Measurements from ENCODE around the gene VKORC1L1.
"Not testable (repeated sequence)": the region's sequence is repeated elsewhere in the genome, so short reads cannot be mapped to it uniquely, and the experiment has no call there.

VKORC1L1 gene

DNA sequence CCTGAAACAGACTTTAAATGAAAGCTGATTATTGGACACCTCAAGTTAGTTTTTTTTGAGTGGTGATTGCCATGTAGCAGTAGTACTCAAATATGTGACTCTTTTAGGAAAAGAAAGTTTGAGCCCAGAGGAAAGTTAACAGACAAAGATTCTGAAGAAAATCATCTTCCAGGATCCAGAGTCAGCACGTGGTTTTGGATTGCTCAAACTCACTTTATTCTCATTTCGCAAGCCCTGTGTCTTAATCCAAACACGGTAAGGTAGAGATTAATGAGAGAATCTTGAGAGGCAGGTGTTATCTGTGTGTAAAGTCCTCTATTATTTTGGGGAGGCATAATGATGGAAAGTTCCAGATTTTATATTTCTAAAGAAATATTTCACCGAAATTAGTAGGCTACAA, 2.8 kb downstream of the VKORC1L1 start:
- not testable (repeated sequence) for H3K79me2 ChIP-seq (ENCODE audit: control insufficient read depth, insufficient read depth, low read length); H4K8ac ChIP-seq (ENCODE audit: low read depth, low read length); H2BK5ac ChIP-seq (ENCODE audit: low read length); H2BK15ac ChIP-seq (replicated peaks; ENCODE audit: low read depth); H3K4ac ChIP-seq (ENCODE audit: low read depth, low read length); H3K27ac ChIP-seq (ENCODE audit: low read depth, low read length); H3K4me1 ChIP-seq (ENCODE audit: control insufficient read depth, low read depth, low read length); H3K18ac ChIP-seq (ENCODE audit: low read length); H4K5ac ChIP-seq (ENCODE audit: low read length); H3K4me3 ChIP-seq (ENCODE audit: low read length); H3K4me2 ChIP-seq (ENCODE audit: low read length); H3K9ac ChIP-seq (ENCODE audit: low read length); H2AK5ac ChIP-seq (ENCODE audit: low read length); H2BK120ac ChIP-seq (ENCODE audit: low read depth, low read length); H3K56ac ChIP-seq (ENCODE audit: low read length); H3K27me3 ChIP-seq (ENCODE audit: insufficient read depth, low read length, poor library complexity); DNase-seq; H3K23ac ChIP-seq (ENCODE audit: low read length); H3K36me3 ChIP-seq (ENCODE audit: control insufficient read depth, insufficient read depth, low read length); H3K79me1 ChIP-seq (ENCODE audit: low read length)
- no CpG with 5 or more reads among the region's 4 CpGs for WGBS (ENCODE audit: extremely low coverage, insufficient coverage, low lambda C conversion rate)

DNA sequence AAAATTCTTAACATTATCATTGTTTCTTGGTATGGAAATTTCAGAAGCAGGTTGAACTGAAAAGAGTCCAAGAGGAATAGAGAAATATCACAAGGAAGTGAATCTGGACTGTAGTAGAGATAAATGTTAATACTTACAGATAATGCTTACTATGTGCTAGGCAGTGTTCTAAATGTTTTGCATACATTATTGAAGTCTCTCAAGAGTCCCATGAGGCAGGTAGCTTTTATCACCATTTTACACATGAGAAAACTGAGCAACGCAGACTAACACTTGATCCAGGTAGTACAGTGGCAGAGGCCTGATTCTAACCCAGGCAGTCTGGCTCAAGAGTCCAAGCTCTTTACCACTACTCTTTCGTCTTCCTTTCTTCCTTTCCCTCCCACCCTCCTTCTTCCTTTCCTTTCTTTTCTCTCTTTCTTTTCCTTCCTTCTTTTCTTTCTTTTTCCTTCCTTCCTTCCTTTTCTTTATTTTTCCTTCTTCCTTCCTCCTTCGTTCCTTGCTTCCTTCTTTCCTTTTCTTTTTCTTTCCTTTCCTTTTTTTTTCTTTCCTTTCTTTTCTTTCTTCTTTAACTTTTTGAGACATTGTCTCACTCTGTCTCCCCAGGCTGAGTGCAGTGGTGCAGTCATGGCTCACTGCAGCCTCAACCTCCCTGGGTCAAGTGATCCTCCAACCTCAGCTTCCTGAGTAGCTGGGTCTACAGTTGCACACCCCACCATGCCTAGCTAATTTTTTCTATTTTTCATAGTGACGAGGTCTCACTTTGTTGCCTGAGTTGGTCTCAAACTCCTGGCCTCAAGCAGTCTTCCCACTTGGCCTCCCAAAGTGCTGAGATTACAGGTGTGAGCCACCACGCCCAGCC, 6.6 kb downstream of the VKORC1L1 start:
- H3K4ac ChIP-seq (ENCODE audit: low read depth, low read length); H3K9ac ChIP-seq (ENCODE audit: low read length); H4K8ac ChIP-seq (ENCODE audit: low read depth, low read length); H2BK15ac ChIP-seq (replicated peaks; ENCODE audit: low read depth); H3K36me3 ChIP-seq (ENCODE audit: control insufficient read depth, insufficient read depth, low read length); H3K79me2 ChIP-seq (ENCODE audit: control insufficient read depth, insufficient read depth, low read length); H3K23ac ChIP-seq (ENCODE audit: low read length); H3K18ac ChIP-seq (ENCODE audit: low read length); DNase-seq; H2BK120ac ChIP-seq (ENCODE audit: low read depth, low read length); H3K27me3 ChIP-seq (ENCODE audit: insufficient read depth, low read length, poor library complexity); H3K79me1 ChIP-seq (ENCODE audit: low read length); H3K4me3 ChIP-seq (ENCODE audit: low read length); H2AK5ac ChIP-seq (ENCODE audit: low read length); H3K4me1 ChIP-seq (ENCODE audit: control insufficient read depth, low read depth, low read length); H4K5ac ChIP-seq (ENCODE audit: low read length); H2BK5ac ChIP-seq (ENCODE audit: low read length); H3K27ac ChIP-seq (ENCODE audit: low read depth, low read length); H3K56ac ChIP-seq (ENCODE audit: low read length); H3K4me2 ChIP-seq (ENCODE audit: low read length): not testable (repeated sequence)
- WGBS (ENCODE audit: extremely low coverage, insufficient coverage, low lambda C conversion rate) = no CpG with 5 or more reads among the region's 5 CpGs

DNA sequence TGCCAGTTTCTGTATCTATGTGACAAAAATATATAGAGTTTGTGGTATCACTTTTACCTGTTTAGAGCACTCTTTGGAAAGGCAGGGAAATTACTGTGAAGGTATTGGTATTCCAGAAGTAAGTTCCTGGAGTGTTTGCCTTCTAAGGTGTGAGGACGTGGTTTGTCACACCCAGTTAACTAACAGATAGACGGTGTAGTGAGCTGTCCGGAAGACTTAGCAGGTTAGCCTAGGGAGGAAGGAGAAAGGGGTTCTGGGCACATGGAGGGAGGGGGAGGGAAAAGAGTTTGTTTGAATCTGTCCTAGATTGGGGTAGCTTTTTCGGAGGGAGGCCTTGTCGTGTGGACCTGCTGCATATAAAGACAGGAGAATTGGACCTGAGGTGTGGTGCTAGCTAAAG, 7.4 kb downstream of the VKORC1L1 start:
- H3K9ac ChIP-seq (ENCODE audit: low read length); H3K56ac ChIP-seq (ENCODE audit: low read length); H2BK120ac ChIP-seq (ENCODE audit: low read depth, low read length); H3K27me3 ChIP-seq (ENCODE audit: insufficient read depth, low read length, poor library complexity); H3K79me1 ChIP-seq (ENCODE audit: low read length); H2AK5ac ChIP-seq (ENCODE audit: low read length); H3K4me2 ChIP-seq (ENCODE audit: low read length); H4K5ac ChIP-seq (ENCODE audit: low read length); H3K27ac ChIP-seq (ENCODE audit: low read depth, low read length); H3K18ac ChIP-seq (ENCODE audit: low read length); H3K4me1 ChIP-seq (ENCODE audit: control insufficient read depth, low read depth, low read length); H2BK15ac ChIP-seq (replicated peaks; ENCODE audit: low read depth); H3K36me3 ChIP-seq (ENCODE audit: control insufficient read depth, insufficient read depth, low read length); H3K79me2 ChIP-seq (ENCODE audit: control insufficient read depth, insufficient read depth, low read length); H3K4ac ChIP-seq (ENCODE audit: low read depth, low read length); H2BK5ac ChIP-seq (ENCODE audit: low read length); H4K8ac ChIP-seq (ENCODE audit: low read depth, low read length); H3K23ac ChIP-seq (ENCODE audit: low read length); H3K4me3 ChIP-seq (ENCODE audit: low read length): not testable (repeated sequence)
- no CpG with 5 or more reads among the region's 5 CpGs for WGBS (ENCODE audit: extremely low coverage, insufficient coverage, low lambda C conversion rate)
- peak; percentile 14 for DNase-seq

DNA sequence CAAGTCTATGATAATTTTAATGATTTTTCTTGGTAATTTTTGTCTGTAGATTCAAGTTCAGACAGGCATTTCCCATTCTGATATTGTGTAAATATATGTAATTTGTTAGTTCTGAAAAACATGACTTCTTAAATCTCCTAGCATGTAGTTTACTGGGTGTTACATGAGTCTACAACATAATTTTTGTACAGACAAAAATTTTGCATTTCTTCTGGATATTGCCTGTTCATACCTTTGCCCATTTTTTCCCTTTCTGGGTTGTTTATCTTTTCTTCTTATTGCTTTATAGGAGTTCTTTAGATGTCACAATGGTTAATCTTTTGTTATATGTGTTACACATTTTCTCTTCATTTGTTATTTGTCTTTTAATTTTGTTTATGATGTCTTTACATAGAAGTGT, 12.1 kb downstream of the VKORC1L1 start:
- not testable (repeated sequence) for H3K4me2 ChIP-seq (ENCODE audit: low read length); H3K79me2 ChIP-seq (ENCODE audit: control insufficient read depth, insufficient read depth, low read length); DNase-seq; H2BK15ac ChIP-seq (replicated peaks; ENCODE audit: low read depth); H2BK5ac ChIP-seq (ENCODE audit: low read length); H3K23ac ChIP-seq (ENCODE audit: low read length); H4K5ac ChIP-seq (ENCODE audit: low read length); H3K4me3 ChIP-seq (ENCODE audit: low read length); H3K4ac ChIP-seq (ENCODE audit: low read depth, low read length); H3K27ac ChIP-seq (ENCODE audit: low read depth, low read length); H3K79me1 ChIP-seq (ENCODE audit: low read length); H3K56ac ChIP-seq (ENCODE audit: low read length); H3K9ac ChIP-seq (ENCODE audit: low read length); H4K8ac ChIP-seq (ENCODE audit: low read depth, low read length); H3K18ac ChIP-seq (ENCODE audit: low read length); H3K36me3 ChIP-seq (ENCODE audit: control insufficient read depth, insufficient read depth, low read length); H2AK5ac ChIP-seq (ENCODE audit: low read length); H3K27me3 ChIP-seq (ENCODE audit: insufficient read depth, low read length, poor library complexity); H2BK120ac ChIP-seq (ENCODE audit: low read depth, low read length); H3K4me1 ChIP-seq (ENCODE audit: control insufficient read depth, low read depth, low read length)

DNA sequence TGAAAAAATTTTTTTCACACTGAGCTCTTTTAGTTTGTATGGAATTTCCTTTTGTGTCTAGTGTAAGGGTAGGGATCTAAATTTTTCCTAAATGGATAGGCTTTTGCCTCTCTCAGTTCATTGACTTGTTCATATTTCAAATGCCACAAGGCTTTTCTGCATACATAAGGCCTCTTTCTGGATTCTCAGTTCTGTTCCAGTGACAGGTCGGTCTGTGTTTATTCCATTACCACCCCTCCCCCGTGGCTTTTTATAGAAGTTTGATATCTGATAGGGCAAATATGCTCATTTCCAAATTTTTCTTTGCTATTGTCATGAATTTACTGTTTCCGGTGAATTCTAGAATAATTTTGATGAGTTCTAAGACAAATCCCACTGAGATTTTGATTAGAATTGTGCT, 12.7 kb downstream of the VKORC1L1 start:
- DNase-seq; H2BK120ac ChIP-seq (ENCODE audit: low read depth, low read length); H3K4me2 ChIP-seq (ENCODE audit: low read length); H3K27ac ChIP-seq (ENCODE audit: low read depth, low read length); H3K18ac ChIP-seq (ENCODE audit: low read length); H3K4me1 ChIP-seq (ENCODE audit: control insufficient read depth, low read depth, low read length); H3K9ac ChIP-seq (ENCODE audit: low read length); H2BK15ac ChIP-seq (replicated peaks; ENCODE audit: low read depth); H2BK5ac ChIP-seq (ENCODE audit: low read length); H3K79me2 ChIP-seq (ENCODE audit: control insufficient read depth, insufficient read depth, low read length); H3K79me1 ChIP-seq (ENCODE audit: low read length); H3K56ac ChIP-seq (ENCODE audit: low read length); H2AK5ac ChIP-seq (ENCODE audit: low read length); H4K8ac ChIP-seq (ENCODE audit: low read depth, low read length); H3K4me3 ChIP-seq (ENCODE audit: low read length); H4K5ac ChIP-seq (ENCODE audit: low read length); H3K36me3 ChIP-seq (ENCODE audit: control insufficient read depth, insufficient read depth, low read length); H3K4ac ChIP-seq (ENCODE audit: low read depth, low read length); H3K27me3 ChIP-seq (ENCODE audit: insufficient read depth, low read length, poor library complexity); H3K23ac ChIP-seq (ENCODE audit: low read length): not testable (repeated sequence)
- WGBS (ENCODE audit: extremely low coverage, insufficient coverage, low lambda C conversion rate) = no CpG with 5 or more reads among the region's 3 CpGs

All from mesendoderm (in vitro differentiated cells).